ENCODE results near the gene EDN1. TPM values are rescaled to one million over a fixed set of nuclear protein-coding genes. Genes with fewer than 3 reads are reported as not detected.

Gene EDN1
- polyA plus RNA-seq, 1 donor = 36.4 TPM

DNA sequence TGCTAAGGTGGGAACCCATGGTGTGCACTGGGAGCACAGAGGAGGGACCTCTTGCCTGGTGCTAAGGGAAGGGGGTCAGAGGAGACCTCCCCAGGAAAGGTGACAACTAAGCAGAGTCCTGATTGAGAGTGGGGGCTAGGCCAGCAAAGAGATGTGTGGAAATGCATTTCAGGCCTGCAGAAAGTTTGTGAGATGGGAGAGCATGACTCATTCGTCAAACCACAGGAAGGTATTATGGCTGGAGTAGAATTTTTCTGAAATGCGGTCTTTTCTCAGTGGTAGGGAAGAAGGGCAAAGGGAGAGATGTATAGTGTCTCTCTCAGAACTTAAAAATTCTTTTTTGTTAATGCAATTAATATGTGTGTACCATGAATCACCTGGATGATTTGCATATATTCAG, 23.6 kb upstream of the EDN1 start:
- Histone ChIP-seq H3K4me3 (ENCODE audit: low read length) (no peak overlapping the region), H3K36me3 (ENCODE audit: control insufficient read depth, insufficient read depth, low read length) (no peaks in the 10 kb centered on the region), H3K27ac (ENCODE audit: low read length) (peak overlapping the region; percentile 49), H3K4me1 (ENCODE audit: control insufficient read depth, insufficient read depth, low read length) (peaks cover 17% of the 10 kb centered on the region), H3K9me3 (ENCODE audit: control insufficient read depth, low read depth, low read length) (peaks cover 5% of the 10 kb centered on the region), H3K27me3 (ENCODE audit: control insufficient read depth, insufficient read depth, low read length) (no peaks in the 10 kb centered on the region)
- DNase-seq = no peak
- no CpG with 5 or more reads among the region's 2 CpGs for WGBS (ENCODE audit: insufficient coverage, low lambda C conversion rate)

DNA sequence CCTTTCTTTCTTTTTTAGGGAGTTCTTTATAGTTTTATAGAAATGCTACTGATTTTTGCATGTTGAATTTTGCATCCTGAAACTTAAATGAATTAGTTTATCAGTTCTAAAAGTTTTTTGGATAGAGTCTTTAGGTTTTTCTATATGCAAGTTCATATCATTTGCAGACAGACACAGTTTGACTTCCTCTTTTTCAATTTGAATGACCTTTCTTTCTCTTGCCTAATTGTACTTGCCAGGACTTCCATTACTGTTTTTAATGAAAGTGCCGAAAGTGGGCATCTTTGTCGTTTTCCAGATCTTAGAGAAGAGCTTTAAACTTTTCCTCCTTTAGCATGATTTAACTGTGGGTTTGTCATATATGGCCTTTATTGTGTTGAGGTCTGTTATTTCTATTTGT, 21.1 kb upstream of the EDN1 start:
- Histone ChIP-seq H3K27ac (ENCODE audit: low read length) (no peak overlapping the region), H3K4me1 (ENCODE audit: control insufficient read depth, insufficient read depth, low read length) (peaks cover 16% of the 10 kb centered on the region), H3K36me3 (ENCODE audit: control insufficient read depth, insufficient read depth, low read length) (no peaks in the 10 kb centered on the region), H3K4me3 (ENCODE audit: low read length) (no peak overlapping the region), H3K9me3 (ENCODE audit: control insufficient read depth, low read depth, low read length) (peaks cover 14% of the 10 kb centered on the region), H3K27me3 (ENCODE audit: control insufficient read depth, insufficient read depth, low read length) (no peaks in the 10 kb centered on the region)
- 84% methylated on average over 2 of the region's 2 CpGs for WGBS (ENCODE audit: insufficient coverage, low lambda C conversion rate)
- DNase-seq = no peak

DNA sequence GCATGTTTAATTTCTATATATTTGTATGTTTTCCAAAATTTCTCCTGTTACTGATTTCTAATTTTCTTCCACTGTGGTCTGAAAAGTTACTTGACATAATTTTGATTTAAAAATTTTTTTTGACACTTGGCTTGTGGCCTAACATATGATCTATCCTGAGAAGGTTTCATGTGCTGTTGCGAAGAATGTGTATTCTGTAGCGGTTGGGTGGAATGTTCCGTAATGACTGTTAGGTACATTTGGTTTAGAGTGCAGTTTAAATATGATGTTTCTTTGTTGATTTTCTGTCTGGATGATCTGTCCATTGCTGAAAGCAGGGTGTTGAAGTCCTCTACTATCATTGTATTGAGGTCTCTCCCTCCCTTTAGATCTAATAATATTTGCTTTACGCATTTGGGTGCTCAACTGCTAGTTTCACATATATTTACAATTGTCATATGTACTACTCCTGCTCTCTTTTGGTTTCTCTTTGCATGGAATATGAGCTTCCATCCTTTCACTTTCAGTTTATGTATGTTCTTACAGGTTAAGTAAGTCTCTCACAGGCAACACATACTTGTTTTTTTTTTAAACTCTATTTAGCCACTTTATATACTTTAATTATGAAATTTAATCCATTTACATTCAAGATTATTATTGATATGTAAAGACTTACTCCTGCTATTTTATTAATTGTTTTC, 19.5 kb upstream of the EDN1 start:
- Histone ChIP-seq H3K4me1 (ENCODE audit: control insufficient read depth, insufficient read depth, low read length) (peaks cover 14% of the 10 kb centered on the region), H3K27me3 (ENCODE audit: control insufficient read depth, insufficient read depth, low read length) (no peaks in the 10 kb centered on the region), H3K36me3 (ENCODE audit: control insufficient read depth, insufficient read depth, low read length) (no peaks in the 10 kb centered on the region), H3K27ac (ENCODE audit: low read length) (no peak overlapping the region), H3K4me3 (ENCODE audit: low read length) (no peak overlapping the region), H3K9me3 (ENCODE audit: control insufficient read depth, low read depth, low read length) (peaks cover 14% of the 10 kb centered on the region)
- 79% methylated on average over 2 of the region's 4 CpGs for WGBS (ENCODE audit: insufficient coverage, low lambda C conversion rate)
- DNase-seq = peak in 1 of 2 donors; percentile 65

DNA sequence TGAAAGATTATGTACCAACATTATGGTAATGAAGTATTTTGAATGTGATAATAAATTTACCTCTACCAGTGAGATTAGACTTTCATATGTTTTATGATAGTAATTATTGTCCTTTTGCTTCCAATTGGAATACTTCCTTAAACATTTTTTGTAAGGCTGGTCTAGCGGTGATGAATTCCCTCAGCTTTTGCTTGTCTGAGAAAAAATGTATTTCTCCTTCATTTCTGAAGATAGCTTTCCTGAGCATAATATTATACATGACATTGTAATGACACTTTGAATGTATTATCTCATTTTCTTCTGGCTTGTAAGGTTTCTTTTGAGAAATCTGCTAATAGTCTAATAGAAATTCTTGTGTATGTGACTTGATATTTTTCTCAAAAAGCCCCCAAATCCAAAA, 18.6 kb upstream of the EDN1 start:
- WGBS (ENCODE audit: insufficient coverage, low lambda C conversion rate) = no CpG with 5 or more reads among the region's 1 CpG
- peaks cover 14% of the 10 kb centered on the region for H3K9me3 ChIP-seq (ENCODE audit: control insufficient read depth, low read depth, low read length)
- no peak overlapping the region for H3K27ac ChIP-seq (ENCODE audit: low read length)
- H3K36me3 ChIP-seq (ENCODE audit: control insufficient read depth, insufficient read depth, low read length) = no peaks in the 10 kb centered on the region
- H3K27me3 ChIP-seq (ENCODE audit: control insufficient read depth, insufficient read depth, low read length) = no peaks in the 10 kb centered on the region
- no peak for DNase-seq
- no peak overlapping the region for H3K4me3 ChIP-seq (ENCODE audit: low read length)
- peaks cover 15% of the 10 kb centered on the region for H3K4me1 ChIP-seq (ENCODE audit: control insufficient read depth, insufficient read depth, low read length)

DNA sequence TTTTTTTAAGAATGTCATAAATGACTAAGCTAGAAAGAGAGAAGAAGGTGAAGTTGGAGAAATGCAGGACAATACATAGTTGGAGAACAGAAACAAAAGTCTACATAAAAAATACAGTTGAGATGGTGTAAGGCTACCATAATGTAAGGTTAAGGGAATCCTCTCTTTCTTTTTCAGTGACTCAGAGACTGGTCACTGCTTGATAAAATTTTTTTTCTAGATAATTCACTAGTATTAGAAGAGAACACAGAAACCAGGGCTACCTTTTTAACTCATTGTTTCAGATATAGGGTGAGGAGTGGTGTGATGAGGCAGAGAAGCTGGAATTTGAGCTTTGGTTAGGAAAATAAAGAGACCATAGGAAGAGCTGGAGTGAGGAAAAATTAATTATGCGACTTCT, 18.2 kb upstream of the EDN1 start:
- Histone ChIP-seq H3K4me3 (ENCODE audit: low read length) (no peak overlapping the region), H3K9me3 (ENCODE audit: control insufficient read depth, low read depth, low read length) (peaks cover 14% of the 10 kb centered on the region), H3K4me1 (ENCODE audit: control insufficient read depth, insufficient read depth, low read length) (peaks cover 17% of the 10 kb centered on the region), H3K27ac (ENCODE audit: low read length) (no peak overlapping the region), H3K36me3 (ENCODE audit: control insufficient read depth, insufficient read depth, low read length) (no peaks in the 10 kb centered on the region), H3K27me3 (ENCODE audit: control insufficient read depth, insufficient read depth, low read length) (no peaks in the 10 kb centered on the region)
- DNase-seq = no peak
- no CpG with 5 or more reads among the region's 1 CpG for WGBS (ENCODE audit: insufficient coverage, low lambda C conversion rate)

DNA sequence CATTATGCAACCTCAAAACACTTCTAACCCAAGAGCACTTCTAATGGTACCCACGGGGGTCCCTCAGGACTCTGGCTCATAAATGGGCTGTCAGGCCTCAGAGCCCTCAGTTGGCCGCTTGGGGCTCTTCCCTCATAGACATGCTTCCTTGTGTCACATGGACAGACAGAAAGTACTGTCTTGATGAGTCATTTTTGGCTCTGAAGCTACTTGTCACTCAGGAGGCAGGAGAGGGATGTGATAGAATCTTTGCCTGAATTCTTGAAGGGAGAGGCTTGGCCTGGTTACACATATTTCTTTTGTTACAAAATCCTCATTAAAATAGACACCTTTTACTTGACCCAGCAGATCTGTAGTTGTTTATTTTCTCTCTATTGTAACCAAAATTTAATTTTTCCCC, 15.1 kb upstream of the EDN1 start:
- peaks cover 21% of the 10 kb centered on the region for H3K4me1 ChIP-seq (ENCODE audit: control insufficient read depth, insufficient read depth, low read length)
- H3K9me3 ChIP-seq (ENCODE audit: control insufficient read depth, low read depth, low read length) = peaks cover 14% of the 10 kb centered on the region
- H3K4me3 ChIP-seq (ENCODE audit: low read length) = no peak overlapping the region
- DNase-seq = no peak
- H3K27ac ChIP-seq (ENCODE audit: low read length) = no peak overlapping the region
- WGBS (ENCODE audit: insufficient coverage, low lambda C conversion rate) = no CpG with 5 or more reads among the region's 2 CpGs
- no peaks in the 10 kb centered on the region for H3K36me3 ChIP-seq (ENCODE audit: control insufficient read depth, insufficient read depth, low read length)
- no peaks in the 10 kb centered on the region for H3K27me3 ChIP-seq (ENCODE audit: control insufficient read depth, insufficient read depth, low read length)

DNA sequence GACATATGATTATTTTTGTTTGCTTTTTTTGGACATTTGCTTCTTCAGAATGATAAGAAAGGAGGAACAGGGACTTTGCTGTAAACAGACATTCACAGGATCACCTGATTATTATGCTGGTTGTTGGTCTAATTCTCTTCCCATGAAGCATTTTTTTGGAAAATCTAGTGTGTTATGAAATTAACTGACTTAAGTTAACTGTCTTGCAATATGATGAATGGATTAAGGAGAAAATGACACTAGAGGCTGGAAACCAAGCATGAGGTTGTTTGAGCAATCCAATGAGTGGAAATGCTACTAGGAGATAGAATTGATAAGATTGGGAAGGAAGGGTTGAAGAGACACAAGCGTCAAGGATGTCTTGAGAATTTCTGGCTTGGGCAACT, 13.2 kb upstream of the EDN1 start:
- Histone ChIP-seq H3K27ac (ENCODE audit: low read length) (peak overlapping the region; percentile 74), H3K4me3 (ENCODE audit: low read length) (no peak overlapping the region), H3K4me1 (ENCODE audit: control insufficient read depth, insufficient read depth, low read length) (peaks cover 21% of the 10 kb centered on the region), H3K9me3 (ENCODE audit: control insufficient read depth, low read depth, low read length) (peaks cover 6% of the 10 kb centered on the region), H3K36me3 (ENCODE audit: control insufficient read depth, insufficient read depth, low read length) (no peaks in the 10 kb centered on the region), H3K27me3 (ENCODE audit: control insufficient read depth, insufficient read depth, low read length) (no peaks in the 10 kb centered on the region)
- DNase-seq = no peak
- no CpG with 5 or more reads among the region's 1 CpG for WGBS (ENCODE audit: insufficient coverage, low lambda C conversion rate)

DNA sequence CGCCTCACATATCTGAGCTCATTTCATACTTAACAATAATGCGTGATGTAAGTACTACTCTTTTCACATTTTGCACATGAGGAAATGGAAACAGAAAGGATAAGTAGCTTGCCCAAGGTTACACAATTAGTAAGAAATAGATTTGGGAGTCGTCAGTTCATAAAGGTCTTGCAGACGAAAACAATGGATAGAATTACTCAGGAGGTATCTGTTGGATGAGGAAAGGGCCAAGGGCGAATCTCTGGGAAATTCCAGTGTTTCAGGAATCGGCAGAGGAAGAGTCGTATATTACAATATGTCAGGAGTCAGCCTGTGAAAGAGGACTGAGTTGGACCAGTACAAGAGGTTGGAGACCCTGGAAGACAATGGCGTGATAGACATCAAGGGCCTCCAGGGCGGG, 12.8 kb upstream of the EDN1 start:
- peaks cover 21% of the 10 kb centered on the region for H3K4me1 ChIP-seq (ENCODE audit: control insufficient read depth, insufficient read depth, low read length)
- H3K36me3 ChIP-seq (ENCODE audit: control insufficient read depth, insufficient read depth, low read length) = no peaks in the 10 kb centered on the region
- no peak overlapping the region for H3K4me3 ChIP-seq (ENCODE audit: low read length)
- WGBS (ENCODE audit: insufficient coverage, low lambda C conversion rate) = 100% methylated on average over 1 of the region's 9 CpGs
- peak overlapping the region; percentile 74 for H3K27ac ChIP-seq (ENCODE audit: low read length)
- DNase-seq = no peak
- peaks cover 1% of the 10 kb centered on the region for H3K9me3 ChIP-seq (ENCODE audit: control insufficient read depth, low read depth, low read length)
- no peaks in the 10 kb centered on the region for H3K27me3 ChIP-seq (ENCODE audit: control insufficient read depth, insufficient read depth, low read length)

DNA sequence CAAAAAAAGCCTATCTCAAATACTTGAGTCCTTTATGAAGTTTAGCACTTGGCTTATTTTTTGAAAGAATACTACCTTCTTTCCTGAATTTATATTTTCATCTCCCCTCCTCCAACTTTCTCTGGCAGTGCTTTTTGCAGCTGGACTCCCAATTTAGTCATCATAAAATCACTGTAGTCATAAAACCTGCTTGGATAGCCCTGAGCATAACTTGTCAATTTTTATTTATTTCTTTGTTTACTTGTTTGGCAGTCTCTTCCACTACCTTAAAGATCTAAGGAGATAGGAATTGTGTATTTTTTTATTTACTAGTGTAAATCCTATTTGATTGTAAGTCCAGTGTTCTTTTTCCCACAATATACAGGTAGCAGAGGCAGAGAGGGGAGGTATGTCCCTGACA, 11.2 kb upstream of the EDN1 start:
- Histone ChIP-seq H3K4me3 (ENCODE audit: low read length) (no peak overlapping the region), H3K36me3 (ENCODE audit: control insufficient read depth, insufficient read depth, low read length) (no peaks in the 10 kb centered on the region), H3K27ac (ENCODE audit: low read length) (no peak overlapping the region), H3K4me1 (ENCODE audit: control insufficient read depth, insufficient read depth, low read length) (peaks cover 16% of the 10 kb centered on the region), H3K27me3 (ENCODE audit: control insufficient read depth, insufficient read depth, low read length) (no peaks in the 10 kb centered on the region), H3K9me3 (ENCODE audit: control insufficient read depth, low read depth, low read length) (no peaks in the 10 kb centered on the region)
- DNase-seq = no peak

DNA sequence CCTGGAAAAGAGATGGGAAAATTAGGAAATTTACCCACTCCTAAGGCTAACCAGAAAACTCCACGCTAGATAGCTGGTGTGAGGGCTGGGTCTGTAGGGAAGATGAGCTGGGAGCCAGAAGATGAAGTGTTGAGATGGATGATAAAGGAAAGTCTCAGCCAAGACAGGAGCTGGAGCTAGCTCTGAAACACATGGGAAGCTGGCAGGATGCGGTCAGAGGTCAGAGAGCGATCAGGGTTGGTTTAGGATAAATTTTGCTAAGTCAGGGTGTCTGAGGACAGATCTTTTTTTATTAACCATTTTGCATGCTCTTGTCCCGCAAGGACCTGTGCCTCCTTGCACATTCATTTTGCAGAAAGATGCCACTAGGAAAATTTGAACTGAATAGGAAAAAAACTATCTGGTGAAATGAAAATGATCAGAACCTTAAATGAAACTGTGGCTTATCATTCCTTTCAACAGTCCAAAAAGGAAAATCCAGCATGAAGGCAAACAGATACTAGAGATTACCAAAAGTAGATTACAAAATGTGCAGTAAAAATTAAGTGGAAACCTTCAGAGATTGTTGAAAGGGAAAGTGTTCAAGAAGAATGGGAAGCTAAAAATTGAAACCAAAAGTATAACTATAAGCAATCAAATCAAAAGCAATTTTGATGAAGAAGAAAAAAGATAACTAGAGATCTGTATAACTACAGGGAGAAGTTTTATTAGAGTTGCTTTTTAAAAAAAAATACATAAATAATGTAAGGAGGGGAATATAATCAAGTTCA, 10.7 kb upstream of the EDN1 start:
- 75% methylated on average over 2 of the region's 4 CpGs for WGBS (ENCODE audit: insufficient coverage, low lambda C conversion rate)
- no peaks in the 10 kb centered on the region for H3K36me3 ChIP-seq (ENCODE audit: control insufficient read depth, insufficient read depth, low read length)
- H3K4me1 ChIP-seq (ENCODE audit: control insufficient read depth, insufficient read depth, low read length) = peaks cover 12% of the 10 kb centered on the region
- H3K4me3 ChIP-seq (ENCODE audit: low read length) = no peak overlapping the region
- no peaks in the 10 kb centered on the region for H3K9me3 ChIP-seq (ENCODE audit: control insufficient read depth, low read depth, low read length)
- no peak overlapping the region for H3K27ac ChIP-seq (ENCODE audit: low read length)
- H3K27me3 ChIP-seq (ENCODE audit: control insufficient read depth, insufficient read depth, low read length) = no peaks in the 10 kb centered on the region
- DNase-seq = no peak

DNA sequence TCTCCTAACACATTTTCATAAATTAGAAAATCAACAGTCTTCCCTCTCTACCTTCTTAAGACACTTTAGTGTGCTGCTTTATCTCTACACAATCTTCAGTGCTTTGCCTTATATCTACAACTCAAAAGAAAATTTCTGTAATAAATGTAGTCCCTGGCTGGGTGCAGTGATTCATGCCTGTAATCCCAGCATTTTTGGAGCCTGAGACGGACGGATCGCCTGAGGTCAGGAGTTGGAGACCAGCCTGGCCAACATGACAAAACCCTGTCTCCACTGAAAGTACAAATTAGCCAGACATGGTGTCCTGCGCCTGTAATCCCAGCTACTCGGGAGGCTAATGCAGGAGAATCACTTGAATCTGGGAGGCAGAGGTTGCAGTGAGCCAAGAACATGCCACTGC, 9.7 kb upstream of the EDN1 start:
- 60% methylated on average over 1 of the region's 5 CpGs for WGBS (ENCODE audit: insufficient coverage, low lambda C conversion rate)
- no peak overlapping the region for H3K4me3 ChIP-seq (ENCODE audit: low read length)
- H3K27ac ChIP-seq (ENCODE audit: low read length) = no peak overlapping the region
- H3K27me3 ChIP-seq (ENCODE audit: control insufficient read depth, insufficient read depth, low read length) = no peaks in the 10 kb centered on the region
- no peaks in the 10 kb centered on the region for H3K9me3 ChIP-seq (ENCODE audit: control insufficient read depth, low read depth, low read length)
- no peak for DNase-seq
- no peaks in the 10 kb centered on the region for H3K36me3 ChIP-seq (ENCODE audit: control insufficient read depth, insufficient read depth, low read length)
- H3K4me1 ChIP-seq (ENCODE audit: control insufficient read depth, insufficient read depth, low read length) = peaks cover 12% of the 10 kb centered on the region
